ENCODE measurements around the gene PLAAT2.
"Not testable (repeated sequence)": the region's sequence is repeated elsewhere in the genome, so short reads cannot be mapped to it uniquely, and the experiment has no call there.

Gene PLAAT2

GRCh38 chr11:63554877-63555223 is 8.3 kb downstream of the PLAAT2 start:
- DNase-seq (ENCODE audit: low spot score), result no peak
- TF ChIP-seq CTCF (IDR thresholded peaks at IDR 0.05; ENCODE audit: borderline replicate concordance, control extremely low read depth, extremely low read depth, insufficient read depth, missing control alignments), result no peak
- in situ Hi-C loops (cut with MboI; ENCODE audit: low sequenced_read_pairs, unreplicated experiment), result no loop called here

- TF ChIP-seq CTCF (IDR thresholded peaks at IDR 0.05; ENCODE audit: borderline replicate concordance, control extremely low read depth, extremely low read depth, insufficient read depth, missing control alignments), result no peak
- in situ Hi-C loops (cut with MboI; ENCODE audit: low sequenced_read_pairs, unreplicated experiment), result no loop called here
- peak; percentile 69 for DNase-seq (ENCODE audit: low spot score)
Measured at GRCh38 chr11:63553759-63554158, 9.4 kb downstream of the PLAAT2 start.

- in situ Hi-C loops (cut with MboI; ENCODE audit: low sequenced_read_pairs, unreplicated experiment), result no loop called here
- no peak for TF ChIP-seq CTCF (IDR thresholded peaks at IDR 0.05; ENCODE audit: borderline replicate concordance, control extremely low read depth, extremely low read depth, insufficient read depth, missing control alignments)
- no peak for DNase-seq (ENCODE audit: low spot score)
Measured at GRCh38 chr11:63552921-63553320, 10.3 kb downstream of the PLAAT2 start.

- TF ChIP-seq CTCF (IDR thresholded peaks at IDR 0.05; ENCODE audit: borderline replicate concordance, control extremely low read depth, extremely low read depth, insufficient read depth, missing control alignments), result no peak
- in situ Hi-C loops (cut with MboI; ENCODE audit: low sequenced_read_pairs, unreplicated experiment), result no loop called here
- DNase-seq (ENCODE audit: low spot score), result no peak
Measured at GRCh38 chr11:63551889-63552266, 11.3 kb downstream of the PLAAT2 start.

GRCh38 chr11:63551091-63551888 is 11.9 kb downstream of the PLAAT2 start:
- in situ Hi-C loops (cut with MboI; ENCODE audit: low sequenced_read_pairs, unreplicated experiment), result no loop called here
- no peak for TF ChIP-seq CTCF (IDR thresholded peaks at IDR 0.05; ENCODE audit: borderline replicate concordance, control extremely low read depth, extremely low read depth, insufficient read depth, missing control alignments)
- no peak for DNase-seq (ENCODE audit: low spot score)

GRCh38 chr11:63550156-63550700 is 13.0 kb downstream of the PLAAT2 start:
- in situ Hi-C loops (cut with MboI; ENCODE audit: low sequenced_read_pairs, unreplicated experiment); DNase-seq (ENCODE audit: low spot score): not testable (repeated sequence)

- DNase-seq (ENCODE audit: low spot score), result no peak
- TF ChIP-seq CTCF (IDR thresholded peaks at IDR 0.05; ENCODE audit: borderline replicate concordance, control extremely low read depth, extremely low read depth, insufficient read depth, missing control alignments), result no peak
- in situ Hi-C loops (cut with MboI; ENCODE audit: low sequenced_read_pairs, unreplicated experiment), result no loop called here
Measured at GRCh38 chr11:63549411-63549810, 13.8 kb downstream of the PLAAT2 start.
